NCI-H460 (cell line): ENCODE results near the gene IRF8. TPM values are rescaled to one million over a fixed set of nuclear protein-coding genes. Genes with fewer than 3 reads are reported as not detected.
"Not testable (repeated sequence)": the region's sequence is repeated elsewhere in the genome, so short reads cannot be mapped to it uniquely, and the experiment has no call there.

Experiments used
- DNase-seq: peaks from one replicate; pipeline ENCODE4 v3.0.0-alpha.2; 2016; ENCODE audit warnings: low read depth; ENCODE audit errors: extremely low read depth
- total RNA-seq: library from RNA; depleted of rRNA; stranded (reverse); fragments of >200 nt; shearing (Covaris generic); gene quantifications from 2 replicates; pipeline ENCODE4 v1.2.3, GENCODE V29; 2014

Gene IRF8
- total RNA-seq, 1 experiment from 2014 or later, result not detected

- DNase-seq, result no peak
Measured at GRCh38 chr16:85864965-85865364, 34.0 kb upstream of the IRF8 start.

DNA sequence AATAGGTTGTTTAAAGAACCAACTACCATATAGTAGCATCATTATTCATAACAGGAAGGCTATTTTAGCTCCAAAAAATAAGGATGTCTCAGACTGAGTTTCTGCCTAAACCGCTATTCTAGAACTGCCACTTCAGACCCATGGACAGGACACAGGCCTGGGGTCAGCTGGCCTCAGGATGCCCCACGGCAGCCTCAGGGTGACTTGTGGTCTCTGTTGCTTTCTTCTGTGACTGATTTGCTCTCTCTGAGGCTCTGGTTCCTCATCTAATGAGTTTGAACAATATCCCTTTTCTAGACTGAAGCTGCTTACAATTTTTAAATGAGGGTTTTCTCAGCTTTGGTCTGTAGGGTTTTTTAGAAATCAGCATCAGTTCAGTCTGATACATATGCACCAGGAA is 31.8 kb upstream of the IRF8 start:
- no peak for DNase-seq

DNA sequence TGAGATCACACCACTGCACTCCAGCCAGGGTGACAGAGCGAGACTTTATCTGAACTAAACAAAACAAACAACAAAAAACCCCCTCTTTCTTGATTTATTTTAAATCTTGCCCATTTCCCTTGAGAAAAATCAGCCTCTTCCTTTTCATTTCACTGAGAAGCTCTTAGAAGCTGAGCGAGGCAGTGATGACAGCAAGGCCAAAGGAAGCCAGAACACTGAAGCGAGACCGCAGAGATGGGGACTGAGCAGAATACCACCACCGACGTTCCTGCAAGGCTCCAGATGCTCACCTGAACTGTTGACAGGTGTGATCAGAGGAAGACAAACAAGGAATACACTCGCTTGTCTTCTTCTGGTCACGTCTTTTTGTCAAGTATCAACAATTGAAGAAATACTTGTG is 30.5 kb upstream of the IRF8 start:
- DNase-seq, result no peak

GRCh38 chr16:85869206-85869605 is 29.8 kb upstream of the IRF8 start:
- DNase-seq, result no peak

- DNase-seq, result no peak
Measured at GRCh38 chr16:85869785-85870558, 29.0 kb upstream of the IRF8 start.

- DNase-seq, result no peak
Measured at GRCh38 chr16:85871756-85872155, 27.2 kb upstream of the IRF8 start.

- DNase-seq, result no peak
Measured at GRCh38 chr16:85872734-85873133, 26.2 kb upstream of the IRF8 start.

- no peak for DNase-seq
Measured at GRCh38 chr16:85873153-85873552, 25.8 kb upstream of the IRF8 start.

DNA sequence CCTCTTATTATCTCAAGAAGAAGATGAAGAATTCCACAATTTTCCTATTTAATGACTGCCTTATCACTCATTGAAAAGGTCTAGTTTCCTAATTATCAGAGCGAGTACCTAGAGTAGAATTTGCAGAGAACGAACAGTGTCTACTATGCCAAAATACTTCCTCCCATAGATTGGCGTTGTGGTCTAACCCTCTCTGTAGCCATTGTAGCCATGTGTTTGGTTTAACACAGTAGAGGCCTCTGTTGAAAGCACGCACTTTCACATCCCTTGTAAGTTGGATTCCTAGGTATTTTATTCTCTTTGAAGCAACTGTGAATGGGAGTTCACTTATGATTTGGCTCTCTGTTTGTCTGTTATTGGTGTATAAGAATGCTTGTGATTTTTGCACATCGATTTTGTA is 24.9 kb upstream of the IRF8 start:
- DNase-seq, result not testable (repeated sequence)

GRCh38 chr16:85878407-85878806 is 20.6 kb upstream of the IRF8 start:
- DNase-seq, result no peak

DNA sequence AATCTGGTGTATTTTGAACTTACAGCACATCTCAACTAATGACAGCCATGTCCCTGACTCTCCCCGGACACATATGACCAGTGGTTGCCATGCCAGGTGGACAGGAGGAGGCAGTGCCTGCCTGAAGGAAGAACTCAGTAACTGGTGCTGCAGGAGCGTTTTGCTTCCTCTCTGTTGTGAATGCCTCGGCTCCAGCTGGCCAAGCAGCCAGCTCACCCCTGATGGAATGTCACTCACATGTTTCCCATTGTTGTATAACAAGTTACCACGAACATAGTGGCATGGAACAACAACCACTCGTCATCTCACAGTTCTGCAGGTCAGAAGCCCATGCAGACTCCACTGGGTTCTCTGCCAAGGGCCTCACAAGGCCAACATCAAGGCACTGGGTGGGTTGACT is 20.1 kb upstream of the IRF8 start:
- DNase-seq, result no peak

- DNase-seq, result no peak
Measured at GRCh38 chr16:85879549-85879948, 19.4 kb upstream of the IRF8 start.

- DNase-seq, result no peak
Measured at GRCh38 chr16:85879975-85880831, 18.8 kb upstream of the IRF8 start.

DNA sequence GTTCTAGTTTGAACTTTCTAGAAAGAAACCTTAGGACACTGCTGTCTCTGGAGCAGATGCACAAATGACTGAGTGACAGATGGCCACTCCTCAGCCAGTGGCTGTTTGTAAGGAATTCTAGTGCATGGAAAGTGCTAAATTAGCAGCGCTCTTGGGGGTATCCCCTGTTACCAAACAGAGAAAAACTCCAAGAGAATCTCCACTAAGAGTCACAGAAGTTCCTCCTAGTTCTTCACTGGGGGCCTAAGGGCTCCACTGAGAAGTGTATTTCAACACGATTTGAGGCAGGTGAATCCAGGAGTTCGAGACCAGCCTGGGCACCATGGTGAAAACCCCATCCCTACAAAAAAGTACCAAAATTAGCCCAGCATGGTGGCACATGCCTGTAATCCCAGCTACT is 18.1 kb upstream of the IRF8 start:
- no peak for DNase-seq

- no peak for DNase-seq
Measured at GRCh38 chr16:85881436-85881835, 17.5 kb upstream of the IRF8 start.

GRCh38 chr16:85882181-85882810 is 16.7 kb upstream of the IRF8 start:
- DNase-seq, result no peak

DNA sequence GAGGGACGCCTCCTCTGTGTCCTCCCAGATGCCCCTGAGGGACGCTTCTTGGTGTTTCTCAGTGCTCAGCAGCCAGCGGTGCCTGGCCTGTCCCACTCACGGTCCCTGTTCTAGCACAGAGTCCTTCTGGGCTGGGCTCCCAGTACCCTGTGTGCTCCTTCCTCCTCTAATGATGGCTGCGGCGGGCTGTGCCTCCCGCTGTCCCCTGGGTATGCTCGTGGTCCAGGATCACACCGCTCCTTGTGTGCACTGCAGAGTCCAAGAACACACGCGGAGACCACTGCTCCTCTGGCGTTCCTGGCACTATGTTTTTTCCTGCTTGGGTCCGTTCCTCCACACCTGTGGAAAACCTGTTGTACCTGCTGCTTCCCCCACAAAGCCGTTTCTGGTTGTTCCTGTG is 15.1 kb upstream of the IRF8 start:
- no peak for DNase-seq

GRCh38 chr16:85884808-85885463 is 14.0 kb upstream of the IRF8 start:
- no peak for DNase-seq

DNA sequence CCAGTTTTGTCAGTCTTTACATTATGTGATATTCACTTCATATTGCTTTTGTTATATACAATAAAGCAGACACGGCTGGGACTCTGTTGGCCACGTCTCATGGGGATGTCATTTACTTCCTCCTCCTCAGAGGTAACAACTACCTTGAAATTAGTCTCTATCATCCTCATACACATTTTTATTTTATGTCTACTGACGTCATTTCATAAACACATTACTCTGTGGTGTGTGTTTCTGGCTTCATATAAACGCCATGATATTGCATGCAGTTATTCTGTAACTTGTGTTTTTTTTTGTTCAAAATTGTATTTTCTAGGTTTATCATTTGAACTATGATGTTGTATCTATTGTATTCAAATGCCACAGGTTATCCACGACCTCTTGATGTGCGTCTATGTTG is 13.4 kb upstream of the IRF8 start:
- no peak for DNase-seq

- DNase-seq, result no peak
Measured at GRCh38 chr16:85888405-85889331, 10.3 kb upstream of the IRF8 start.
